ENCODE data around the gene RIBC1. TPM values are rescaled to one million over a fixed set of nuclear protein-coding genes. Genes with fewer than 3 reads are reported as not detected.

RIBC1 gene
- total RNA-seq, 2 experiments from 2014 or later, result 0.79 to 0.88 TPM

- peaks cover 22% of the 10 kb centered on the region for H3K36me3 ChIP-seq (ENCODE audit: insufficient read depth, low read length)
- no TSS peak for BruUV-seq (replicated peaks)
- TF ChIP-seq EZH2phosphoT487 (IDR thresholded peaks at IDR 0.05; ENCODE audit: borderline replicate concordance, low read depth, low read length), result no peak
These were observed 400 bp upstream of the RIBC1 start, which contains the start of gene SMC1A for GRCh38 chrX:53422086-53422860. SMC1A (minus strand) TSS chrX:53422654; CDS start chrX:53422600, 54 bp downstream.

GRCh38 chrX:53429755-53430154, 7.1 kb downstream of the RIBC1 start:
- BruUV-seq (replicated peaks), result no TSS peak
- DNase-seq (ENCODE audit: low spot score), result no peak
- Histone ChIP-seq H3K36me3 (ENCODE audit: insufficient read depth, low read length) (peaks cover 31% of the 10 kb centered on the region), H3K4me2 (ENCODE audit: low read length) (no peak overlapping the region), H3K4me1 (ENCODE audit: insufficient read depth, low read length, poor library complexity, severe bottlenecking) (peaks cover 10% of the 10 kb centered on the region), H3K27ac (ENCODE audit: low read depth, low read length, poor library complexity, severe bottlenecking) (no peak overlapping the region), H4K20me1 (ENCODE audit: insufficient read depth, low read length) (no peaks in the 10 kb centered on the region), H3K9me3 (ENCODE audit: low read length) (no peaks in the 10 kb centered on the region), H3K4me3 (ENCODE audit: low read depth, low read length, poor library complexity, severe bottlenecking) (no peak overlapping the region), H3K79me2 (ENCODE audit: insufficient read depth, low read depth, low read length) (peaks cover 10% of the 10 kb centered on the region; the same call in 1 of the 2 replicates), H3K9me2 (ENCODE audit: insufficient read depth, low read length) (no peaks in the 10 kb centered on the region), H2AFZ (ENCODE audit: low read length) (no peak overlapping the region)
- intact Hi-C loops (cut with micrococcal nuclease; ENCODE audit: unreplicated experiment), result no loop called here
- ChIA-PET CTCF (ENCODE audit: unreplicated experiment) (no interaction called here), POLR2A (no interaction called here)
- TF ChIP-seq EZH2phosphoT487 (IDR thresholded peaks at IDR 0.05; ENCODE audit: borderline replicate concordance, low read depth, low read length) (no peak), CTCF (conservative IDR thresholded peaks at IDR 0.05; ENCODE audit: low read length) (no peak)

More at GRCh38 chrX:53422086-53422860, 400 bp upstream of the RIBC1 start, which contains the start of gene SMC1A:
- Histone ChIP-seq H3K27ac (ENCODE audit: low read depth, low read length, poor library complexity, severe bottlenecking) (peak within 1 kb of the TSS; percentile 98), H3K4me1 (ENCODE audit: insufficient read depth, low read length, poor library complexity, severe bottlenecking) (peaks cover 9% of the 10 kb centered on the region), H3K4me2 (ENCODE audit: low read length) (peak within 1 kb of the TSS; percentile 98), H4K20me1 (ENCODE audit: insufficient read depth, low read length) (peaks cover 6% of the 10 kb centered on the region; the same call in 1 of the 2 replicates), H2AFZ (ENCODE audit: low read length) (peak within 1 kb of the TSS; percentile 46; the same call in 1 of the 2 replicates), H3K9me2 (ENCODE audit: insufficient read depth, low read length) (no peaks in the 10 kb centered on the region), H3K79me2 (ENCODE audit: insufficient read depth, low read depth, low read length) (peaks cover 47% of the 10 kb centered on the region), H3K9me3 (ENCODE audit: low read length) (no peaks in the 10 kb centered on the region), H3K4me3 (ENCODE audit: low read depth, low read length, poor library complexity, severe bottlenecking) (peak within 1 kb of the TSS; percentile 83)
- intact Hi-C loops (cut with micrococcal nuclease; ENCODE audit: unreplicated experiment), result loop anchor here (1.0 to 2.0 kb wide), 2 partner anchors 12 to 263 kb away; partner anchors contain the start of gene HSD17B10
- ChIA-PET POLR2A (interaction anchor here (0.7 to 1.1 kb wide), 3 partner anchors 8 to 292 kb away, joined by 3 read pairs; no protein-coding TSS in a partner anchor), CTCF (ENCODE audit: unreplicated experiment) (interaction anchor here (0.5 to 0.9 kb wide), 2 partner anchors 10 to 599 kb away, joined by 3 read pairs; no protein-coding TSS in a partner anchor)
- peak; percentile 95 for DNase-seq (ENCODE audit: low spot score)

GRCh38 chrX:53430231-53430630, 7.6 kb downstream of the RIBC1 start:
- H3K36me3 ChIP-seq (ENCODE audit: insufficient read depth, low read length), result peaks cover 31% of the 10 kb centered on the region
- CTCF ChIA-PET (ENCODE audit: unreplicated experiment), result no interaction called here
- H3K4me1 ChIP-seq (ENCODE audit: insufficient read depth, low read length, poor library complexity, severe bottlenecking), result peaks cover 14% of the 10 kb centered on the region
- H3K27ac ChIP-seq (ENCODE audit: low read depth, low read length, poor library complexity, severe bottlenecking), result no peak overlapping the region
- BruUV-seq (replicated peaks), result no TSS peak
- no peak for TF ChIP-seq EZH2phosphoT487 (IDR thresholded peaks at IDR 0.05; ENCODE audit: borderline replicate concordance, low read depth, low read length)
- no peak for TF ChIP-seq CTCF (conservative IDR thresholded peaks at IDR 0.05; ENCODE audit: low read length)
- DNase-seq (ENCODE audit: low spot score), result no peak
- H3K9me2 ChIP-seq (ENCODE audit: insufficient read depth, low read length), result no peaks in the 10 kb centered on the region
- H3K9me3 ChIP-seq (ENCODE audit: low read length), result no peaks in the 10 kb centered on the region
- H4K20me1 ChIP-seq (ENCODE audit: insufficient read depth, low read length), result no peaks in the 10 kb centered on the region
- H2AFZ ChIP-seq (ENCODE audit: low read length), result no peak overlapping the region
- peaks cover 10% of the 10 kb centered on the region; the same call in 1 of the 2 replicates for H3K79me2 ChIP-seq (ENCODE audit: insufficient read depth, low read depth, low read length)
- intact Hi-C loops (cut with micrococcal nuclease; ENCODE audit: unreplicated experiment), result no loop called here
- H3K4me2 ChIP-seq (ENCODE audit: low read length), result no peak overlapping the region
- H3K4me3 ChIP-seq (ENCODE audit: low read depth, low read length, poor library complexity, severe bottlenecking), result no peak overlapping the region
- POLR2A ChIA-PET, result interaction anchor here (1.0 kb wide), 1 partner anchor 13 kb away, joined by 4 read pairs; no protein-coding TSS in a partner anchor
